HepG2 (cell line): ENCODE results near the gene NDRG2. TPM values are rescaled to one million over a fixed set of nuclear protein-coding genes. Genes with fewer than 3 reads are reported as not detected.

Experiments
- CBX2 ChIP-seq, 2 experiments: fragments of 200-600 bp in 1 of 2; sonication (generic); formaldehyde crosslinking in 1 of 2; IDR thresholded peaks; 2 replicates each; pipeline versions ENCODE4 v1.7.0 to v1.8.1; 2018 to 2022; ENCODE audit warnings: low read depth in 2 of 2, low read length in 1 of 2, mild to moderate bottlenecking in 1 of 2, missing genetic modification reagents in 1 of 2
- ELF3 ChIP-seq: IDR thresholded peaks from 2 replicates; pipeline ENCODE4 v1.6.1; 2016; ENCODE audit warnings: missing genetic modification reagents, missing compliant biosample characterization
- GZF1 ChIP-seq: sonication (generic); formaldehyde crosslinking; IDR thresholded peaks from 2 replicates; pipeline ENCODE4 v1.5.1; 2020; ENCODE audit warnings: mild to moderate bottlenecking, missing genetic modification reagents
- HDAC1 ChIP-seq: sonication (generic); formaldehyde crosslinking; IDR thresholded peaks from 2 replicates; pipeline ENCODE4 v1.5.1; 2020; ENCODE audit warnings: mild to moderate bottlenecking, missing genetic modification reagents
- KMT2A ChIP-seq: sonication (generic); formaldehyde crosslinking; IDR thresholded peaks from 2 replicates; pipeline ENCODE4 v1.4.0; 2020; ENCODE audit warnings: missing genetic modification reagents
- NFRKB ChIP-seq: fragments of 450-650 bp; IDR thresholded peaks from 2 replicates; pipeline ENCODE4 v1.6.1; 2017
- NRL ChIP-seq: sonication (generic); formaldehyde crosslinking; IDR thresholded peaks from 2 replicates; pipeline ENCODE4 v1.5.0; 2020; ENCODE audit warnings: missing genetic modification reagents, mild to moderate bottlenecking, moderate library complexity, borderline replicate concordance
- SALL1 ChIP-seq: sonication (generic); formaldehyde crosslinking; IDR thresholded peaks from 2 replicates; pipeline ENCODE4 v1.8.0; 2022; ENCODE audit warnings: mild to moderate bottlenecking, missing genetic modification reagents
- SAP130 ChIP-seq: IDR thresholded peaks from 2 replicates; pipeline ENCODE4 v1.6.1; 2016; ENCODE audit warnings: low read depth
- TARDBP ChIP-seq: sonication (generic); formaldehyde crosslinking; IDR thresholded peaks from 2 replicates; pipeline ENCODE4 v1.8.0; 2022; ENCODE audit warnings: mild to moderate bottlenecking, missing genetic modification reagents
- U2AF2 ChIP-seq: fragments of 200-400 bp; formaldehyde crosslinking; IDR thresholded peaks from 2 replicates; pipeline ENCODE4 v1.6.1; 2017; ENCODE audit warnings: low read depth, mild to moderate bottlenecking, low read length
- ZNF225 ChIP-seq: sonication (generic); formaldehyde crosslinking; IDR thresholded peaks from 2 replicates; pipeline ENCODE4 v1.4.0; 2020; ENCODE audit warnings: mild to moderate bottlenecking, missing genetic modification reagents
- ZNF292 ChIP-seq: sonication (generic); formaldehyde crosslinking; IDR thresholded peaks from 2 replicates; pipeline ENCODE4 v1.8.1; 2022; ENCODE audit warnings: mild to moderate bottlenecking, low read depth, missing genetic modification reagents, borderline replicate concordance
- ZNF501 ChIP-seq: sonication (generic); formaldehyde crosslinking; IDR thresholded peaks from 2 replicates; pipeline ENCODE4 v1.5.1; 2020; ENCODE audit warnings: mild to moderate bottlenecking, moderate library complexity, missing genetic modification reagents
- ZSCAN31 ChIP-seq: sonication (generic); formaldehyde crosslinking; IDR thresholded peaks from 2 replicates; pipeline ENCODE4 v1.5.0; 2020; ENCODE audit warnings: low read depth, mild to moderate bottlenecking, missing genetic modification reagents
- polyA plus RNA-seq, 8 experiments: library from polyadenylated mRNA; depleted of rRNA in 3 of 8; stranded (reverse) in 7 of 8; unstranded in 1 of 8; fragments of >200 nt; fragmentation: Illumina TruSeq in 4 of 8; extraction: Trizol in 4 of 8; gene quantifications; 2 replicates each; pipeline versions ENCODE4 v1.2.1 to v1.2.3, GENCODE V29; 2011 to 2016; ENCODE audit warnings: low read depth in 4 of 8, missing spikeins in 1 of 8, mixed read lengths in 1 of 8; ENCODE audit not compliant: insufficient read depth in 1 of 8
- total RNA-seq, 5 experiments: library from RNA; depleted of rRNA; stranded (reverse); fragments of >200 nt; fragmentation: Illumina TruSeq; extraction: Trizol; gene quantifications; 2 replicates each; pipeline ENCODE4 v1.2.3, GENCODE V29; 2016; ENCODE audit warnings: low read depth in 1 of 5
- TF ChIP-seq, protein P1 (sequence below): sonication (generic); formaldehyde crosslinking; IDR thresholded peaks from 2 replicates; pipeline ENCODE4 v1.4.0; 2020; ENCODE audit warnings: missing genetic modification reagents, borderline replicate concordance
- TF ChIP-seq, protein P2 (sequence below): sonication (generic); formaldehyde crosslinking; IDR thresholded peaks from 2 replicates; pipeline ENCODE4 v1.8.0; 2022; ENCODE audit warnings: missing genetic modification reagents, mild to moderate bottlenecking, inconsistent platforms, borderline replicate concordance
- TF ChIP-seq, protein P3 (sequence below): IDR thresholded peaks from 2 replicates; pipeline ENCODE4 v1.6.1; 2016; ENCODE audit warnings: mild to moderate bottlenecking
- TF ChIP-seq, protein P4 (sequence below): sonication (generic); formaldehyde crosslinking; IDR thresholded peaks from 2 replicates; pipeline ENCODE4 v1.8.1; 2023; ENCODE audit warnings: missing genetic modification reagents, inconsistent platforms, borderline replicate concordance
- TF ChIP-seq, protein P5 (sequence below): sonication (generic); formaldehyde crosslinking; IDR thresholded peaks from 2 replicates; pipeline ENCODE4 v1.4.0; 2020; ENCODE audit warnings: missing genetic modification reagents, mild to moderate bottlenecking, borderline replicate concordance

Gene NDRG2
- total and polyA plus RNA-seq, 2 of the 13 experiments (the other 11 are each of a cell fraction or from before 2014, with no cell fraction given): 27.2 to 189 TPM

DNA sequence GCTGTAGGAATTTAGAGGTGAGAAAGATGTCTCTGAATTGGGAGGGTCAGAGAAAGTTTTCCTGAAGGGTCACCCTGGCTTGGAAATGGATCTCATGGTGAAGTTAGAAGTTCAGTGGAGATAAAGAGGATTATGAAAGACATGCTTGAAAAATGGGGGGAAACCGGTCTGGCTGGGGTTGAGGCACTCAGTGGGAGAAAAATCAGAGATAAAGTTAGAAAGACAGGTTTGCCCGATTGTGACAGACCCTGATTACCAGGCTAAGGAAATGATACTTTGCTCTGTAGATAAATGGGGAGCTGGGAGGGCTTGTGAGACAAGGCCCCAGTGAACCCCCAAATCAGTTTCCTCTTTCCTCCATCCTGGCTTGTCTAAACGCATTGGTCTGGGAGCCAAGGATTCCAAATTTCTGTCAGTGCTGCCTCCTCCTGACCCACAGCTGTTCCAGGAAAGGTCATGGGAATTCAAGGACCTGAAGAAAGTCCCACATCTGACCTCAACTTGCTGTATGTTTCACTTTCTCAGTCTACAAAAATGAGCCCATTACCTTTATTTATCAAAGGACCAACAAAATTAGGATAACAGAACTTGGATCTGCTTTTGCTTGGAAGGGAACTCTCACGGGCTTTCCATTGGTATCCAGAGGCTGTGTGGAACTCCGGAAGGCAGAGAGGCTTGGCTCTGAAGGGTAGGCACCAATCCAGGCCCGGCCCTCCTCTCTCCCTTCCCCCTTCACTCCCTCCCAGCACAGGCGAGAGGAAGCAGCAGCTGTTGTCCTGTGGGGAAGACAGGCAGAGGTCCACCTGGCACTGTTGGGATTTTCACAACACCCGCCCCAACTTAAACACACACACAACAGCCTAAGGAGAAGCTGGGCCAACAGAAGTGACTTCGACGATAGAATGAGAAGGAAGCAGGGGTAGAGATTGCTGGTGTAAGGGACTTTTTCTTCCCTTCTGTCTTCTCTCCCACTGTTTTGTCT is 13.9 kb upstream of the NDRG2 start (continued):
- TF ChIP-seq SALL1 (CRISPR knock-in tag): peak; percentile 82
- peak; percentile 70; the same call in 1 of the 2 replicates for TF ChIP-seq SAP130 (CRISPR knock-in tag)
- TF ChIP-seq, protein P1, sequence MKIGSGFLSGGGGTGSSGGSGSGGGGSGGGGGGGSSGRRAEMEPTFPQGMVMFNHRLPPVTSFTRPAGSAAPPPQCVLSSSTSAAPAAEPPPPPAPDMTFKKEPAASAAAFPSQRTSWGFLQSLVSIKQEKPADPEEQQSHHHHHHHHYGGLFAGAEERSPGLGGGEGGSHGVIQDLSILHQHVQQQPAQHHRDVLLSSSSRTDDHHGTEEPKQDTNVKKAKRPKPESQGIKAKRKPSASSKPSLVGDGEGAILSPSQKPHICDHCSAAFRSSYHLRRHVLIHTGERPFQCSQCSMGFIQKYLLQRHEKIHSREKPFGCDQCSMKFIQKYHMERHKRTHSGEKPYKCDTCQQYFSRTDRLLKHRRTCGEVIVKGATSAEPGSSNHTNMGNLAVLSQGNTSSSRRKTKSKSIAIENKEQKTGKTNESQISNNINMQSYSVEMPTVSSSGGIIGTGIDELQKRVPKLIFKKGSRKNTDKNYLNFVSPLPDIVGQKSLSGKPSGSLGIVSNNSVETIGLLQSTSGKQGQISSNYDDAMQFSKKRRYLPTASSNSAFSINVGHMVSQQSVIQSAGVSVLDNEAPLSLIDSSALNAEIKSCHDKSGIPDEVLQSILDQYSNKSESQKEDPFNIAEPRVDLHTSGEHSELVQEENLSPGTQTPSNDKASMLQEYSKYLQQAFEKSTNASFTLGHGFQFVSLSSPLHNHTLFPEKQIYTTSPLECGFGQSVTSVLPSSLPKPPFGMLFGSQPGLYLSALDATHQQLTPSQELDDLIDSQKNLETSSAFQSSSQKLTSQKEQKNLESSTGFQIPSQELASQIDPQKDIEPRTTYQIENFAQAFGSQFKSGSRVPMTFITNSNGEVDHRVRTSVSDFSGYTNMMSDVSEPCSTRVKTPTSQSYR (CRISPR knock-in tag): peak; percentile 89
- TF ChIP-seq CBX2 (IDR thresholded peaks at IDR 0.05; ENCODE audit: low read depth, low read length): no peak
- 0 out of 2 replicates have a peak, but pooled peaks have one; percentile 12 for TF ChIP-seq CBX2 (CRISPR knock-in tag; IDR thresholded peaks at IDR 0.05; ENCODE audit: low read depth)
- peak; percentile 6; the same call in 1 of the 2 replicates for TF ChIP-seq ZSCAN31 (CRISPR knock-in tag)
- TF ChIP-seq HDAC1 (CRISPR knock-in tag): 0 out of 2 replicates have a peak, but pooled peaks have one; percentile 17
- TF ChIP-seq, protein P2, sequence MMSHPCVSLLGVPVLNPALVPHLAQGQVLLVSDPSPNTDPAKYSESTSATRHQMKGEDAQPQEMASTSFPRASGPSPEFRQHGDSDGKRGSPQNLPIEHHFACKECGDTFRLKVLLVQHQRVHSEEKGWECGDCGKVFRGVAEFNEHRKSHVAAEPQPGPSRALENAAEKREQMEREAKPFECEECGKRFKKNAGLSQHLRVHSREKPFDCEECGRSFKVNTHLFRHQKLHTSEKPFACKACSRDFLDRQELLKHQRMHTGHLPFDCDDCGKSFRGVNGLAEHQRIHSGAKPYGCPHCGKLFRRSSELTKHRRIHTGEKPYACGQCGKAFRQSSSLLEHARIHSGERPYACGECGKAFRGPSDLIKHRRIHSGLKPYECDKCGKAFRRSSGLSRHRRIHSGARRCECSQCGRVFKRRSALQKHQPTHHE (CRISPR knock-in tag): no peak
- TF ChIP-seq, protein P3, sequence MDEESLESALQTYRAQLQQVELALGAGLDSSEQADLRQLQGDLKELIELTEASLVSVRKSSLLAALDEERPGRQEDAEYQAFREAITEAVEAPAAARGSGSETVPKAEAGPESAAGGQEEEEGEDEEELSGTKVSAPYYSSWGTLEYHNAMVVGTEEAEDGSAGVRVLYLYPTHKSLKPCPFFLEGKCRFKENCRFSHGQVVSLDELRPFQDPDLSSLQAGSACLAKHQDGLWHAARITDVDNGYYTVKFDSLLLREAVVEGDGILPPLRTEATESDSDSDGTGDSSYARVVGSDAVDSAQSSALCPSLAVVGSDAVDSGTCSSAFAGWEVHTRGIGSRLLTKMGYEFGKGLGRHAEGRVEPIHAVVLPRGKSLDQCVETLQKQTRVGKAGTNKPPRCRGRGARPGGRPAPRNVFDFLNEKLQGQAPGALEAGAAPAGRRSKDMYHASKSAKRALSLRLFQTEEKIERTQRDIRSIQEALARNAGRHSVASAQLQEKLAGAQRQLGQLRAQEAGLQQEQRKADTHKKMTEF (CRISPR knock-in tag): 0 out of 2 replicates have a peak, but pooled peaks have one; percentile 26
- TF ChIP-seq, protein P4, sequence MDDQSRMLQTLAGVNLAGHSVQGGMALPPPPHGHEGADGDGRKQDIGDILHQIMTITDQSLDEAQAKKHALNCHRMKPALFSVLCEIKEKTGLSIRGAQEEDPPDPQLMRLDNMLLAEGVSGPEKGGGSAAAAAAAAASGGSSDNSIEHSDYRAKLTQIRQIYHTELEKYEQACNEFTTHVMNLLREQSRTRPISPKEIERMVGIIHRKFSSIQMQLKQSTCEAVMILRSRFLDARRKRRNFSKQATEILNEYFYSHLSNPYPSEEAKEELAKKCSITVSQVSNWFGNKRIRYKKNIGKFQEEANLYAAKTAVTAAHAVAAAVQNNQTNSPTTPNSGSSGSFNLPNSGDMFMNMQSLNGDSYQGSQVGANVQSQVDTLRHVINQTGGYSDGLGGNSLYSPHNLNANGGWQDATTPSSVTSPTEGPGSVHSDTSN: no peak
- peak; percentile 95; the same call in 1 of the 2 replicates for TF ChIP-seq ZNF292
- TF ChIP-seq TARDBP: 0 out of 2 replicates have a peak, but pooled peaks have one; percentile 50
- TF ChIP-seq ELF3: peak; percentile 72
- TF ChIP-seq ZNF501 (CRISPR knock-in tag): peak; percentile 61; the same call in 1 of the 2 replicates
- no peak for TF ChIP-seq NRL (CRISPR knock-in tag)
- TF ChIP-seq GZF1 (CRISPR knock-in tag): peak; percentile 26; the same call in 1 of the 2 replicates
- TF ChIP-seq U2AF2: no peak
- TF ChIP-seq, protein P5, sequence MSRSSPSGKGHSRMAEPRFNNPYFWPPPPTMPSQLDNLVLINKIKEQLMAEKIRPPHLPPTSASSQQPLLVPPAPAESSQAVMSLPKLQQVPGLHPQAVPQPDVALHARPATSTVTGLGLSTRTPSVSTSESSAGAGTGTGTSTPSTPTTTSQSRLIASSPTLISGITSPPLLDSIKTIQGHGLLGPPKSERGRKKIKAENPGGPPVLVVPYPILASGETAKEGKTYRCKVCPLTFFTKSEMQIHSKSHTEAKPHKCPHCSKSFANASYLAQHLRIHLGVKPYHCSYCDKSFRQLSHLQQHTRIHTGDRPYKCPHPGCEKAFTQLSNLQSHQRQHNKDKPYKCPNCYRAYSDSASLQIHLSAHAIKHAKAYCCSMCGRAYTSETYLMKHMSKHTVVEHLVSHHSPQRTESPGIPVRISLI (CRISPR knock-in tag): no peak
- no peak for TF ChIP-seq NFRKB
- no peak for TF ChIP-seq ZNF225 (CRISPR knock-in tag)
- no peak for TF ChIP-seq KMT2A
